Stimulated activated CD4-positive, alpha-beta T cell treated with anti-CD3 and anti-CD28 coated beads, TNF-alpha, amount 100 ng/mL, for 24 hours (primary cell): ENCODE data around the gene MBOAT2.
"Not testable (repeated sequence)": the region's sequence is repeated elsewhere in the genome, so short reads cannot be mapped to it uniquely, and the experiment has no call there.

Experiments used
- DNase-seq, 3 experiments: peaks; one replicate each; pipeline ENCODE4 v3.0.0-alpha.2; 2020; ENCODE audit warnings: low read depth in 3 of 3

The MBOAT2 gene

GRCh38 chr2:8954990-8955389 is 48.5 kb downstream of the MBOAT2 start:
- no peak for DNase-seq

- DNase-seq: no peak
Observed at GRCh38 chr2:8953525-8953924, 50.0 kb downstream of the MBOAT2 start.

- DNase-seq: no peak
Observed at GRCh38 chr2:8939486-8940114, 63.9 kb downstream of the MBOAT2 start.

GRCh38 chr2:8938384-8938783 is 65.1 kb downstream of the MBOAT2 start:
- DNase-seq: no peak

- DNase-seq: no peak
Observed at GRCh38 chr2:8935982-8936381, 67.5 kb downstream of the MBOAT2 start.

- DNase-seq: no peak
Observed at GRCh38 chr2:8934338-8934737, 69.1 kb downstream of the MBOAT2 start.

GRCh38 chr2:8932702-8933101 is 70.8 kb downstream of the MBOAT2 start:
- no peak for DNase-seq

- DNase-seq: not testable (repeated sequence)
Observed at GRCh38 chr2:8930185-8930584, 73.3 kb downstream of the MBOAT2 start.

GRCh38 chr2:8929128-8929527 is 74.4 kb downstream of the MBOAT2 start:
- DNase-seq: no peak

- DNase-seq: no peak
Observed at GRCh38 chr2:8927510-8928455, 75.7 kb downstream of the MBOAT2 start.

- no peak for DNase-seq
Observed at GRCh38 chr2:8926356-8926755, 77.1 kb downstream of the MBOAT2 start.

- DNase-seq: no peak
Observed at GRCh38 chr2:8925411-8925810, 78.1 kb downstream of the MBOAT2 start.

GRCh38 chr2:8923183-8923582 is 80.3 kb downstream of the MBOAT2 start:
- no peak for DNase-seq

- DNase-seq: no peak
Observed at GRCh38 chr2:8922431-8922830, 81.1 kb downstream of the MBOAT2 start.

GRCh38 chr2:8918412-8918811 is 85.1 kb downstream of the MBOAT2 start:
- no peak for DNase-seq

GRCh38 chr2:8915941-8916340 is 87.5 kb downstream of the MBOAT2 start:
- DNase-seq: no peak

GRCh38 chr2:8913767-8914166 is 89.7 kb downstream of the MBOAT2 start:
- not testable (repeated sequence) for DNase-seq

- DNase-seq: no peak
Observed at GRCh38 chr2:8907764-8908288, 95.7 kb downstream of the MBOAT2 start.

GRCh38 chr2:8903924-8904323 is 99.6 kb downstream of the MBOAT2 start:
- DNase-seq: not testable (repeated sequence)

GRCh38 chr2:8902757-8903156 is 100.7 kb downstream of the MBOAT2 start:
- DNase-seq: not testable (repeated sequence)

GRCh38 chr2:8897206-8897605 is 106.3 kb downstream of the MBOAT2 start:
- DNase-seq: not testable (repeated sequence)

- not testable (repeated sequence) for DNase-seq
Observed at GRCh38 chr2:8896671-8897070, 106.8 kb downstream of the MBOAT2 start.
